ENCODE results near the gene CHRM2. TPM values are rescaled to one million over a fixed set of nuclear protein-coding genes. Genes with fewer than 3 reads are reported as not detected.

Gene CHRM2
- total and polyA plus RNA-seq, 2 experiments from 2014 or later = 0.21 to 0.35 TPM

DNA sequence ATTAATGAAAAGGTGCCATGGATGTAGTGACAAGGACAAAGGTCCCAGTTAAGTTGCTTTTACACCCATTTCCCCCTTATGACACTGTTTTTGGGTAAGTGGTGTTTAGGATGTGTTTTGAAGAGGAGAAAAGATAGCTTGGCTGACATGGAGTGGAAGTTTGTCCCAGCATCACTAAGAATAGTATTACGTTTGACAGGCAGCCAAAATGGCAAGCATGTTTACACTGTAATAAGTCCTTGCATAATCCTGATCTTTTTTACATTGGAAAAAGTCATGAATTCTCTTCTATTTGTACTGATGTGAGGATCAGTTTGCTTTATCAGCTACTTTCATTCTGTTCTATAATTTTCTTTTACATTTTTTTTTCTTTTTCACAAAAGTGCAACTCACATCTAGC, 137.8 kb downstream of the CHRM2 start:
- Histone ChIP-seq H3F3A (replicated peaks; ENCODE audit: low read depth) (no peaks in the 10 kb centered on the region), H3K36me3 (ENCODE audit: insufficient read depth) (no peaks in the 10 kb centered on the region), H3K27ac (ENCODE audit: low read depth) (no peak overlapping the region), H3K4me3 (no peak overlapping the region), H3K79me2 (replicated peaks; ENCODE audit: insufficient read depth) (no peaks in the 10 kb centered on the region), H3K9me2 (ENCODE audit: insufficient read depth) (no peaks in the 10 kb centered on the region), H3K4me2 (no peak overlapping the region), H4K20me1 (replicated peaks; ENCODE audit: insufficient read depth) (no peaks in the 10 kb centered on the region), H2AFZ (no peak overlapping the region), H3K27me3 (ENCODE audit: insufficient read depth) (no peaks in the 10 kb centered on the region), H3K4me1 (ENCODE audit: insufficient read depth) (peaks cover 2% of the 10 kb centered on the region; the same call in 1 of the 2 replicates)
- Mint-ChIP-seq H3K4me3 (no peak overlapping the region), H3K4me1 (peaks cover 2% of the 10 kb centered on the region; the same call in 2 of the 3 replicates), H3K27ac (no peak overlapping the region), H3K9me3 (no peaks in the 10 kb centered on the region), H3K27me3 (ENCODE audit: insufficient read depth, low read depth, poor library complexity) (no peaks in the 10 kb centered on the region), H3K36me3 (ENCODE audit: low read depth) (no peaks in the 10 kb centered on the region)
- no peak for TF ChIP-seq JUNB (IDR thresholded peaks at IDR 0.05; ENCODE audit: unreplicated experiment)
- no peak for TF ChIP-seq EZH2 (IDR thresholded peaks at IDR 0.05; ENCODE audit: low read depth, unreplicated experiment)
- TF ChIP-seq POLR2AphosphoS5 (IDR thresholded peaks at IDR 0.05; ENCODE audit: low read depth) = no peak
- TF ChIP-seq NANOG (IDR thresholded peaks at IDR 0.05; ENCODE audit: borderline replicate concordance) = no peak
- no peak for TF ChIP-seq CREB1 (CRISPR knock-in tag; IDR thresholded peaks at IDR 0.05; ENCODE audit: low read depth)
- no peak for TF ChIP-seq ZNF331 (CRISPR knock-in tag; IDR thresholded peaks at IDR 0.05; ENCODE audit: low read depth)
- TF ChIP-seq, protein P1, sequence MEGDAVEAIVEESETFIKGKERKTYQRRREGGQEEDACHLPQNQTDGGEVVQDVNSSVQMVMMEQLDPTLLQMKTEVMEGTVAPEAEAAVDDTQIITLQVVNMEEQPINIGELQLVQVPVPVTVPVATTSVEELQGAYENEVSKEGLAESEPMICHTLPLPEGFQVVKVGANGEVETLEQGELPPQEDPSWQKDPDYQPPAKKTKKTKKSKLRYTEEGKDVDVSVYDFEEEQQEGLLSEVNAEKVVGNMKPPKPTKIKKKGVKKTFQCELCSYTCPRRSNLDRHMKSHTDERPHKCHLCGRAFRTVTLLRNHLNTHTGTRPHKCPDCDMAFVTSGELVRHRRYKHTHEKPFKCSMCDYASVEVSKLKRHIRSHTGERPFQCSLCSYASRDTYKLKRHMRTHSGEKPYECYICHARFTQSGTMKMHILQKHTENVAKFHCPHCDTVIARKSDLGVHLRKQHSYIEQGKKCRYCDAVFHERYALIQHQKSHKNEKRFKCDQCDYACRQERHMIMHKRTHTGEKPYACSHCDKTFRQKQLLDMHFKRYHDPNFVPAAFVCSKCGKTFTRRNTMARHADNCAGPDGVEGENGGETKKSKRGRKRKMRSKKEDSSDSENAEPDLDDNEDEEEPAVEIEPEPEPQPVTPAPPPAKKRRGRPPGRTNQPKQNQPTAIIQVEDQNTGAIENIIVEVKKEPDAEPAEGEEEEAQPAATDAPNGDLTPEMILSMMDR (conservative IDR thresholded peaks at IDR 0.05; ENCODE audit: low read depth in 2 of 2) = no peak
- no peak for TF ChIP-seq EZH2phosphoT487 (IDR thresholded peaks at IDR 0.05; ENCODE audit: unreplicated experiment)
- TF ChIP-seq, protein P2, sequence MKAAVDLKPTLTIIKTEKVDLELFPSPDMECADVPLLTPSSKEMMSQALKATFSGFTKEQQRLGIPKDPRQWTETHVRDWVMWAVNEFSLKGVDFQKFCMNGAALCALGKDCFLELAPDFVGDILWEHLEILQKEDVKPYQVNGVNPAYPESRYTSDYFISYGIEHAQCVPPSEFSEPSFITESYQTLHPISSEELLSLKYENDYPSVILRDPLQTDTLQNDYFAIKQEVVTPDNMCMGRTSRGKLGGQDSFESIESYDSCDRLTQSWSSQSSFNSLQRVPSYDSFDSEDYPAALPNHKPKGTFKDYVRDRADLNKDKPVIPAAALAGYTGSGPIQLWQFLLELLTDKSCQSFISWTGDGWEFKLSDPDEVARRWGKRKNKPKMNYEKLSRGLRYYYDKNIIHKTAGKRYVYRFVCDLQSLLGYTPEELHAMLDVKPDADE (IDR thresholded peaks at IDR 0.05) = no peak
- no peak for TF ChIP-seq STAT1 (IDR thresholded peaks at IDR 0.05; ENCODE audit: unreplicated experiment)
- TF ChIP-seq, protein P3, sequence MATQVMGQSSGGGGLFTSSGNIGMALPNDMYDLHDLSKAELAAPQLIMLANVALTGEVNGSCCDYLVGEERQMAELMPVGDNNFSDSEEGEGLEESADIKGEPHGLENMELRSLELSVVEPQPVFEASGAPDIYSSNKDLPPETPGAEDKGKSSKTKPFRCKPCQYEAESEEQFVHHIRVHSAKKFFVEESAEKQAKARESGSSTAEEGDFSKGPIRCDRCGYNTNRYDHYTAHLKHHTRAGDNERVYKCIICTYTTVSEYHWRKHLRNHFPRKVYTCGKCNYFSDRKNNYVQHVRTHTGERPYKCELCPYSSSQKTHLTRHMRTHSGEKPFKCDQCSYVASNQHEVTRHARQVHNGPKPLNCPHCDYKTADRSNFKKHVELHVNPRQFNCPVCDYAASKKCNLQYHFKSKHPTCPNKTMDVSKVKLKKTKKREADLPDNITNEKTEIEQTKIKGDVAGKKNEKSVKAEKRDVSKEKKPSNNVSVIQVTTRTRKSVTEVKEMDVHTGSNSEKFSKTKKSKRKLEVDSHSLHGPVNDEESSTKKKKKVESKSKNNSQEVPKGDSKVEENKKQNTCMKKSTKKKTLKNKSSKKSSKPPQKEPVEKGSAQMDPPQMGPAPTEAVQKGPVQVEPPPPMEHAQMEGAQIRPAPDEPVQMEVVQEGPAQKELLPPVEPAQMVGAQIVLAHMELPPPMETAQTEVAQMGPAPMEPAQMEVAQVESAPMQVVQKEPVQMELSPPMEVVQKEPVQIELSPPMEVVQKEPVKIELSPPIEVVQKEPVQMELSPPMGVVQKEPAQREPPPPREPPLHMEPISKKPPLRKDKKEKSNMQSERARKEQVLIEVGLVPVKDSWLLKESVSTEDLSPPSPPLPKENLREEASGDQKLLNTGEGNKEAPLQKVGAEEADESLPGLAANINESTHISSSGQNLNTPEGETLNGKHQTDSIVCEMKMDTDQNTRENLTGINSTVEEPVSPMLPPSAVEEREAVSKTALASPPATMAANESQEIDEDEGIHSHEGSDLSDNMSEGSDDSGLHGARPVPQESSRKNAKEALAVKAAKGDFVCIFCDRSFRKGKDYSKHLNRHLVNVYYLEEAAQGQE (IDR thresholded peaks at IDR 0.05; ENCODE audit: unreplicated experiment) = no peak
- no peak for TF ChIP-seq ZNF114 (CRISPR knock-in tag; IDR thresholded peaks at IDR 0.05)
- TF ChIP-seq, protein P4, sequence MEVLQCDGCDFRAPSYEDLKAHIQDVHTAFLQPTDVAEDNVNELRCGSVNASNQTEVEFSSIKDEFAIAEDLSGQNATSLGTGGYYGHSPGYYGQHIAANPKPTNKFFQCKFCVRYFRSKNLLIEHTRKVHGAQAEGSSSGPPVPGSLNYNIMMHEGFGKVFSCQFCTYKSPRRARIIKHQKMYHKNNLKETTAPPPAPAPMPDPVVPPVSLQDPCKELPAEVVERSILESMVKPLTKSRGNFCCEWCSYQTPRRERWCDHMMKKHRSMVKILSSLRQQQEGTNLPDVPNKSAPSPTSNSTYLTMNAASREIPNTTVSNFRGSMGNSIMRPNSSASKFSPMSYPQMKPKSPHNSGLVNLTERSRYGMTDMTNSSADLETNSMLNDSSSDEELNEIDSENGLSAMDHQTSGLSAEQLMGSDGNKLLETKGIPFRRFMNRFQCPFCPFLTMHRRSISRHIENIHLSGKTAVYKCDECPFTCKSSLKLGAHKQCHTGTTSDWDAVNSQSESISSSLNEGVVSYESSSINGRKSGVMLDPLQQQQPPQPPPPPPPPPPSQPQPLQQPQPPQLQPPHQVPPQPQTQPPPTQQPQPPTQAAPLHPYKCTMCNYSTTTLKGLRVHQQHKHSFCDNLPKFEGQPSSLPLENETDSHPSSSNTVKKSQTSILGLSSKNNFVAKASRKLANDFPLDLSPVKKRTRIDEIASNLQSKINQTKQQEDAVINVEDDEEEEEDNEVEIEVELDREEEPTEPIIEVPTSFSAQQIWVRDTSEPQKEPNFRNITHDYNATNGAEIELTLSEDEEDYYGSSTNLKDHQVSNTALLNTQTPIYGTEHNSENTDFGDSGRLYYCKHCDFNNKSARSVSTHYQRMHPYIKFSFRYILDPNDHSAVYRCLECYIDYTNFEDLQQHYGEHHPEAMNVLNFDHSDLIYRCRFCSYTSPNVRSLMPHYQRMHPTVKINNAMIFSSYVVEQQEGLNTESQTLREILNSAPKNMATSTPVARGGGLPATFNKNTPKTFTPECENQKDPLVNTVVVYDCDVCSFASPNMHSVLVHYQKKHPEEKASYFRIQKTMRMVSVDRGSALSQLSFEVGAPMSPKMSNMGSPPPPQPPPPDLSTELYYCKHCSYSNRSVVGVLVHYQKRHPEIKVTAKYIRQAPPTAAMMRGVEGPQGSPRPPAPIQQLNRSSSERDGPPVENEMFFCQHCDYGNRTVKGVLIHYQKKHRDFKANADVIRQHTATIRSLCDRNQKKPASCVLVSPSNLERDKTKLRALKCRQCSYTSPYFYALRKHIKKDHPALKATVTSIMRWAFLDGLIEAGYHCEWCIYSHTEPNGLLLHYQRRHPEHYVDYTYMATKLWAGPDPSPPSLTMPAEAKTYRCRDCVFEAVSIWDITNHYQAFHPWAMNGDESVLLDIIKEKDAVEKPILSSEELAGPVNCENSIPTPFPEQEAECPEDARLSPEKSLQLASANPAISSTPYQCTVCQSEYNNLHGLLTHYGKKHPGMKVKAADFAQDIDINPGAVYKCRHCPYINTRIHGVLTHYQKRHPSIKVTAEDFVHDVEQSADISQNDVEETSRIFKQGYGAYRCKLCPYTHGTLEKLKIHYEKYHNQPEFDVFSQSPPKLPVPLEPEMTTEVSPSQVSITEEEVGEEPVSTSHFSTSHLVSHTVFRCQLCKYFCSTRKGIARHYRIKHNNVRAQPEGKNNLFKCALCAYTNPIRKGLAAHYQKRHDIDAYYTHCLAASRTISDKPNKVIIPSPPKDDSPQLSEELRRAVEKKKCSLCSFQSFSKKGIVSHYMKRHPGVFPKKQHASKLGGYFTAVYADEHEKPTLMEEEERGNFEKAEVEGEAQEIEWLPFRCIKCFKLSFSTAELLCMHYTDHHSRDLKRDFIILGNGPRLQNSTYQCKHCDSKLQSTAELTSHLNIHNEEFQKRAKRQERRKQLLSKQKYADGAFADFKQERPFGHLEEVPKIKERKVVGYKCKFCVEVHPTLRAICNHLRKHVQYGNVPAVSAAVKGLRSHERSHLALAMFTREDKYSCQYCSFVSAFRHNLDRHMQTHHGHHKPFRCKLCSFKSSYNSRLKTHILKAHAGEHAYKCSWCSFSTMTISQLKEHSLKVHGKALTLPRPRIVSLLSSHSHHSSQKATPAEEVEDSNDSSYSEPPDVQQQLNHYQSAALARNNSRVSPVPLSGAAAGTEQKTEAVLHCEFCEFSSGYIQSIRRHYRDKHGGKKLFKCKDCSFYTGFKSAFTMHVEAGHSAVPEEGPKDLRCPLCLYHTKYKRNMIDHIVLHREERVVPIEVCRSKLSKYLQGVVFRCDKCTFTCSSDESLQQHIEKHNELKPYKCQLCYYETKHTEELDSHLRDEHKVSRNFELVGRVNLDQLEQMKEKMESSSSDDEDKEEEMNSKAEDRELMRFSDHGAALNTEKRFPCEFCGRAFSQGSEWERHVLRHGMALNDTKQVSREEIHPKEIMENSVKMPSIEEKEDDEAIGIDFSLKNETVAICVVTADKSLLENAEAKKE (CRISPR knock-in tag; IDR thresholded peaks at IDR 0.05) = no peak
- no peak for DNase-seq (ENCODE audit: low spot score)
- no peak for ATAC-seq
